SK-MEL-5 (cell line): Measurements from ENCODE around the gene AJAP1. TPM values are rescaled to one million over a fixed set of nuclear protein-coding genes. Genes with fewer than 3 reads are reported as not detected.

ENCODE experiments used
- DNase-seq: peaks from one replicate; pipeline ENCODE4 v3.0.0-alpha.2; 2016; ENCODE audit warnings: low read depth, low spot score
- in situ Hi-C: cut with HindIII; loops from 2 replicates; pipeline ENCODE4 v1.10.0; 2016; ENCODE audit warnings: low sequenced_read_pairs, high pct_unique_total_duplicates, low pct_unique_long_range_greater_than_20kb
- total RNA-seq: library from RNA; depleted of rRNA; stranded (reverse); fragments of >200 nt; shearing (Covaris generic); gene quantifications from 2 replicates; pipeline ENCODE4 v1.2.3, GENCODE V29; 2014

The AJAP1 gene
- total RNA-seq, 1 experiment from 2014 or later, result not detected

GRCh38 chr1:4689941-4690635 lies 35.7 kb downstream of the AJAP1 start:
- DNase-seq, result no peak
- in situ Hi-C loops, result no loop called here

- no peak for DNase-seq
Measured at GRCh38 chr1:4690951-4691675, 36.7 kb downstream of the AJAP1 start.

GRCh38 chr1:4691766-4692405 lies 37.5 kb downstream of the AJAP1 start:
- in situ Hi-C loops, result no loop called here

More at GRCh38 chr1:4690951-4691675, 36.7 kb downstream of the AJAP1 start:
- in situ Hi-C loops, result no loop called here

GRCh38 chr1:4692437-4692836 lies 38.0 kb downstream of the AJAP1 start:
- DNase-seq, result no peak
- in situ Hi-C loops, result no loop called here

More at GRCh38 chr1:4691766-4692405, 37.5 kb downstream of the AJAP1 start:
- no peak for DNase-seq

- in situ Hi-C loops, result no loop called here
- DNase-seq, result no peak
Measured at GRCh38 chr1:4693331-4693730, 38.9 kb downstream of the AJAP1 start.

- in situ Hi-C loops, result no loop called here
- no peak for DNase-seq
Measured at GRCh38 chr1:4693891-4694290, 39.5 kb downstream of the AJAP1 start.

GRCh38 chr1:4694492-4694891 lies 40.1 kb downstream of the AJAP1 start:
- in situ Hi-C loops, result no loop called here
- DNase-seq, result no peak

GRCh38 chr1:4695241-4695640 lies 40.8 kb downstream of the AJAP1 start:
- DNase-seq, result no peak
- in situ Hi-C loops, result no loop called here

GRCh38 chr1:4696161-4696745 lies 41.8 kb downstream of the AJAP1 start:
- no peak for DNase-seq
- in situ Hi-C loops, result no loop called here

- in situ Hi-C loops, result no loop called here
- no peak for DNase-seq
Measured at GRCh38 chr1:4696753-4697152, 42.3 kb downstream of the AJAP1 start.

GRCh38 chr1:4697801-4698200 lies 43.4 kb downstream of the AJAP1 start:
- DNase-seq, result no peak
- in situ Hi-C loops, result no loop called here

- in situ Hi-C loops, result no loop called here
- DNase-seq, result no peak
Measured at GRCh38 chr1:4698911-4699310, 44.5 kb downstream of the AJAP1 start.

GRCh38 chr1:4699376-4700301 lies 45.2 kb downstream of the AJAP1 start:
- in situ Hi-C loops, result no loop called here
- no peak for DNase-seq

- DNase-seq, result no peak
- in situ Hi-C loops, result no loop called here
Measured at GRCh38 chr1:4700801-4701200, 46.4 kb downstream of the AJAP1 start.

GRCh38 chr1:4701276-4701675 lies 46.9 kb downstream of the AJAP1 start:
- DNase-seq, result no peak

GRCh38 chr1:4702464-4702863 lies 48.1 kb downstream of the AJAP1 start:
- in situ Hi-C loops, result no loop called here
- no peak for DNase-seq

More at GRCh38 chr1:4701276-4701675, 46.9 kb downstream of the AJAP1 start:
- in situ Hi-C loops, result no loop called here

- DNase-seq, result no peak
- in situ Hi-C loops, result no loop called here
Measured at GRCh38 chr1:4702932-4703331, 48.5 kb downstream of the AJAP1 start.
